HG03097 (cell line): ENCODE results near the gene SHTN1.

Source experiments
- ATAC-seq: cut with Tn5 transposase; IDR thresholded peaks from one replicate; pipeline ENCODE4 v1.9.1; 2021; ENCODE audit not compliant: unreplicated experiment, low FRiP score

Gene SHTN1, protein sequence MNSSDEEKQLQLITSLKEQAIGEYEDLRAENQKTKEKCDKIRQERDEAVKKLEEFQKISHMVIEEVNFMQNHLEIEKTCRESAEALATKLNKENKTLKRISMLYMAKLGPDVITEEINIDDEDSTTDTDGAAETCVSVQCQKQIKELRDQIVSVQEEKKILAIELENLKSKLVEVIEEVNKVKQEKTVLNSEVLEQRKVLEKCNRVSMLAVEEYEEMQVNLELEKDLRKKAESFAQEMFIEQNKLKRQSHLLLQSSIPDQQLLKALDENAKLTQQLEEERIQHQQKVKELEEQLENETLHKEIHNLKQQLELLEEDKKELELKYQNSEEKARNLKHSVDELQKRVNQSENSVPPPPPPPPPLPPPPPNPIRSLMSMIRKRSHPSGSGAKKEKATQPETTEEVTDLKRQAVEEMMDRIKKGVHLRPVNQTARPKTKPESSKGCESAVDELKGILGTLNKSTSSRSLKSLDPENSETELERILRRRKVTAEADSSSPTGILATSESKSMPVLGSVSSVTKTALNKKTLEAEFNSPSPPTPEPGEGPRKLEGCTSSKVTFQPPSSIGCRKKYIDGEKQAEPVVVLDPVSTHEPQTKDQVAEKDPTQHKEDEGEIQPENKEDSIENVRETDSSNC

DNA sequence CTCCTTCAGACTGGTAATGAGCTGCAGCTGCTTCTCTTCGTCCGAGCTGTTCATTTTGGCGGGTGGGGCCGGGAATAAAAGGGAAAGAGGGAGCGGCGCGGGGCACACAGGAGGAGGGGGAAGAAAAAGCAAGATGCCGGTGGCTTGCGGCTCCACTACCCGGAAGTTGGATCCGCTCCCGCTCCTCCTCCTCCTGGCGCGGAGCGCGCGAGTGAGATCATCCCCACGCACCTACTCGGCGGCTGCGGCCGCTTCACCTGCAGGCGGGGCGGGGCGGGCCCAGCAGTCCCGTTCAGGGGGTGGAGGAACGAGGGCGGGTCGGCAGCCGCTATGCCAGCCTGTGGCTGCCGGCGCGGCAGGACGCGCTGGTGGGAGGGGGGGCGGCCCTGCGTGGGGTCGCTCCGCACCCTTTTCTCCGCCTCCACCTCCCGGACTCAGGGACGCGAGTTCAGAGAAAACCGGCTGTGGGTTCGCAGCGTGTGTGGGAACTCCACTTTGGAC is at the start of gene SHTN1:
Gene SHTN1, minus strand, starts transcription at position 162 of the 501 bp plus-strand sequence. Its CDS starts 108 bp downstream, at position 54.
- ATAC-seq, result no peak

DNA sequence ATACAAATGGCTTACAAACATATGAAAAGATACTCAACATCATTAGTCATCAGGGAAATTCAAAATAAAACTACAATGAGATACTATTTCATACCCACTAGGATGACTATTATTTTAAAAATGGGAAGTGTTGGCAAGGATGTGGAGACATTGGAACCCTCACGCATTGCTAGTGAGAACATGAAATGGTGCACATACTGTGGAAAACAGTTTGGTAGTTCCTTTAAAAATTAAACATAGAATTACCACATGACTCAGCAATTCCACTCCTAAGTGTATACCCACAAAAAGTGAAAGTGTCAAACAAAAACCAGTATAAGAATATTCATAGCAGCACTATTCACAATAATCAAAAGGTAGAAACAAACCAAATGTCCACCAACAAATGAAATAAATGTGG is 48.5 kb upstream of the SHTN1 start:
- ATAC-seq, result no peak

DNA sequence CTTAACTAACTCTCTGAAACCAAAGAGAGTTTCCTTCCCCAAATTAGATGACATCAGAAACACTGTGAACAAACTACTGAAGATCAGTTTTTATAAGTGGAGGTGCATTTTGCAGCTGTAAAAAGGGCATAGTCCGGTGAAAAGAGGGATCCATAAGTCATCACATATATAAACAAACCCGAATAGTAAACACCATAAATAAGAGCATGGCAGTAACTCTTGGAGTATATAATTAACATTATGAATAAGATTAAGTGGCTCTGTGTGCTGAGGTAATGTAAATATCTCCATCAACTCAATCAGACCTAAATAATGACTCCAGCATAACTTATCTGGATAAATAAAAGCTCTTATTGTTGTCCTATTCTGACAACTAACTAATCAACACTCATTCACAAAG is 43.0 kb upstream of the SHTN1 start:
- ATAC-seq, result no peak

DNA sequence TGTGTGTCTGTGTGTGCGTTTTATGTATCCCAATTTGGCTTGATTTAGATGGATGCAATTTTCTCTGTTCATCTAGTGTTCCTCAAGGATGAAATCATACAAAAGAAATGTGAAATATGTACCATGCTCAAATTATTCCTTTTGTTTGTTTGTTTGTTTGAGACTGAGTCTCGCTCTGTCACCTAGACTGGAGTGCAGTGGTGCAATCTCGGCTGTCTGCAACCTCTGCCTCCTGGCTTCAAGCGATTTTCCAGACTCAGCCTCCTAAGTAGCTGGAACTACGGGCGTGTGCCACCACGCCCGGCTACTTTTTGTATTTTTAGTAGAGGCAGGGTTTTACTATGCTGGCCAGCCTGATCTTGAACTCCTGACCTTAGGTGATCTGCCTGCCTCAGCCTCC is 11.3 kb upstream of the SHTN1 start:
- no peak for ATAC-seq

DNA sequence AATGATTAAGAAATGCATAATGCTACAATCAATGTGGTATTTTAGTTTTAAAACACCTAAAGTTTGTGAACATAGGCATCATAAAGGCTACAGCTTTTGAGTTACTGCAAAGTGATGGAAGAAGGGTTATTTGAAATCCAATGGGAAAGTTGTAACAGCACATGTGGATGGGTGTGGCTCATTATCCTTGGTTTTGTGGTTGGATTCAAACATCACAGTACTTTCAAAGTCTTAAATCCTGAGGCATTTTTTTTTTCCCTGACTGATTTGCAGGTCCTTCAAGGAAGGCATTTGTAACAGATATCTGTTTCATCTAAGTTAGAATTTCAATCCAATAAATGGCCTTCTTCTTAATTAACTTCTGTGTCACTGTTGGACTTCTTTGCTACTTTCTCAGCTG is 9.8 kb upstream of the SHTN1 start:
- no peak for ATAC-seq

DNA sequence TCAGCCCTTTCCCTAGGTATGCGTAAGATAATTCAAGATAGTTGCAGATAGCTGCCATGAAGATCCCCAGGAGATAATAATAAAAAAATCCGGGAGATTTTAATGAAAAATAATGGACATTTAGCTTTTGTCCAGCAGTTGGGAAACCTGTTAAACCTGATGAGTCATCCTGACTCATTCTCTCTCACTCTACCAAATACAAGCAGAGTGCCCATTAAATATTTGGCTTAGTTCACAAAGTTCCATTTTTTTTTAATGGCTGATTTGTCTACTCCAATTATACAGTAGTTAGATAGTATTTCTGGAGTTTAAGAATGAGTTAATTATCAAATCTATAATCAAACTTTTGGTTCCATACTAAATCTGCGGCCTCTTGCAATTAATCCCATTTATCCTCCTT is 2.1 kb upstream of the SHTN1 start:
- ATAC-seq, result no peak

DNA sequence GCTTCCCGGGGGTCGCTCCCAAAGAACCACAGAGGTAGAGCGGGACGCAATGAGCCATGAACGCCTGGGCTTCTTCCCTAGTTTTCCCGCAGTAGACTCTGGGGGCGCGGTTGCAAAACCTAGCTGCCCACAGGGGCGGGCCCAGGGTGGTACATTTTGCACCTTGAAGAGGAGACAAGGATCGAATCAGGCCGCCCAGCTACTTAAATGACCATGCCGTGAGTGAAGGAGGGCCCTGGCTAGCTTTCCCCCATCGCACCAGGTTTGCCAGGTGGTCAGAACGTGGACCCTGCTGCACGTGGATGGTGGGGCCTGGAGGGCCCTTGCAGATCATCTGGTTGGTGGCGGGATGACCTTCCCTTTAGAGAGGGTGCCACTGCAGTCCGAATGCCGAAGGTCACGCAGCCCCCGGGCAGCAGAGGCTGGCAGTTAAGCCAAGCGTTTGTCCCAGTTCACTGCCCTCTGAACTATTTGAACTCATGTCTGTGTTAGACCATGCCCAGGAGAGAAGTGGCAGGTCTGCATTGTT is 604 bp upstream of the SHTN1 start:
- ATAC-seq, result no peak

DNA sequence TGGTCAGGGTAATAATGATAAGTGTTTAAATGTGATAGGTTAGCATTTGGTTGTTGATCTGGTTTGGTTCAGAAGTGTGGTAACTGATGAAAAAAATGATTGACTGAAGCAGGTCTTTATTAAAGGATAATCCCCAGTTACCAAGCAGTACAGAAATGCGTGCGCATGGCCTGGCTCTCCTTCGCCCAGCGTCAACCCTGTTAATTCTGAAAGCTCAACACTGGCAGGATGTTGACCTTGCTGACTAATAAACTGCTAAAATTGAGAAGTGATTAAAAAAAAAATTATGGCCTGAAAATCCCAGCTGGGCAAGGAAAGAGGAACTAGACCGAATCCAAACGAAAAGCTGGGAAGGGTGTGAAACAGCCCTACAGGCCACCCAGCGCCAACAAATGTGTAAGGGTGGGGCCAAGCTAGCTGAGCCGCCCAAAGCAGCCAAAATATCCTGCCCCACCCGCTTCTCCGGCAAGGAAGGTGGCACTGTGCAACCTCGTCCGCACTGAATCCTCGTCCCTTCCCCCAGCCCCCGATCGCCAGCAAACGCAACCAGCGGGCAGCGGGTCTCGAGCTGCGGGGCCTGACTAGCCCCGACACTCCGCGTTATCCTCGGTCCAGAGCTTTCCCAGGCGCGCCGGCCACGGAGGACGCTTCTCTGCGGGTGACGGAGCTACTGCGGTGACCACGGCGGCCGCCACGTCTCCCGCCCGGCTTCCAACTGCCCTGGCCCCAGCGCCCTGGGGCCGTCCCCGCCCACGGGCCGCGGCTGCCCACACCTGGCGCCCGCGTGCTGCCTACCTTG is 561 bp downstream of the SHTN1 start:
- ATAC-seq, result no peak

DNA sequence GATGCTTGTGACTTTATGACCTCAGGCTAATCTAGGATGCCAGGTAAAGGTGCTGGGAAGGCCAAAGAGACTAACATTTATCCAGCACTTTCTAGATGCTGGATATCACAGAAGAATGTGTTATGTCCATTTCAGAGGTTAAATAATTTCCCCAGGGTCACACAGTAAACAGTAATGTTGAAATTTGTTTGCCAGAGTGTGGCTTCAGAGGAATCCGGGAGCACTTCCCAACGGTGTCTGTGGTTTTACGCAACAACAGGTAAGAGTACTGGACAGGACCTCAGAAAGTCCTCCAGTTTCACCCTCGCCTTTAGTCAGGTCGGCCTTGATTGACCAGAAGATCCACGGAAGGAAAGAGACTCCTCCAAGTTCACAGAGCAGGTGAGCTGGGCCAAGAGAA is 1.7 kb downstream of the SHTN1 start:
- no peak for ATAC-seq

DNA sequence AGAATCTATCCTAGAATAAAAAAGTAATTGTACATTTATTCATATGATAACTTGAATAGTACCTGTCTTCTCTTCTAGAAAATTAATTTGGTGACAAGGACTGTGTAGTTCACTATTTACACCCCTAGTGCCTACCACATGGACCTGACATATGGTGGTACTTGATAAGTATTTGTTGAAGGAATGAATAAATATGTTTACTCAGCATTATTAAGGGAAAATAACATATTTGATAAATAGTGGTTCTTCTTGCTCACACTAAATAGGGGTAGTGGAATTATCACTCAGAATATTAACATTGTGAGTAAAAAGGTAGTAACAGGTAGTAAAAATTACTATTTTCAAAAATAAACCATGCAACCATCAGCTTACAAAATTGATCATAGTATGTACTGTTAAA is 2.8 kb downstream of the SHTN1 start:
- no peak for ATAC-seq

DNA sequence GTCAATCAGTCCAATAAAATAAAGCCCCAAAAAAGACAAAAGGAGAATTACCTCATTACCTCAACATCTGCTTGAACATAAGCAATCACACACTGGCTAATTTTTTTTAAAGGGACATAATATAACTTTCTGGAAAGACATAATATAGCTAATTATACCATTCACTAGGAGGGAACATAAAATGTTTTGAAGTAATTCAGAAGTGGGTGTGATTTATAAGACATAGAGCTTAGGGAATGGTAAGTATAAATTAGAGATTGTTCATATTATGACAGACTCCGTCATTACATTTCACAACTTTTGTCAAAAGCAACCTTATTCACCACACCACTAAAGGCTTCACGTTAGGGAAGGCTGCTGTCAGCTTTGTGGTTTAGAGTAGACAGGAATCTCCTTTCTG is 3.8 kb downstream of the SHTN1 start:
- no peak for ATAC-seq

DNA sequence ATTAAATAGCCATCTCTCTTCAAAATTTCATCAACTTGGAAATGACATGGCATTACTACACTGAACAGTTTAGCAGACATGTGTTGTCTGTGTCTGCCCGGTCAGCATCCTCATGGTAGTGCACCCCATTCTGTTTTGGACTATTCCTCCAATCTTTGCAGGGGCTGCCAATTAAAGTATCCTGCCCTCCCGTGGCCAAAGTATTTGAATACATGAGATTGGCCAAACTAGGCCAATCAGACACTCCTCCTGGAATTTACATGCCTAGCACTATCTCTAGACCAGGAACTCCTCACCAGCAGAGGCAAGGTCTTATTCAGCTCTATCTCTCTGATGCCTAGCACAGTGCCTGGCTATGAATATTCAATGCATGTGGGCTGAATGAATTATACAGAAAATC is 4.4 kb downstream of the SHTN1 start:
- no peak for ATAC-seq

DNA sequence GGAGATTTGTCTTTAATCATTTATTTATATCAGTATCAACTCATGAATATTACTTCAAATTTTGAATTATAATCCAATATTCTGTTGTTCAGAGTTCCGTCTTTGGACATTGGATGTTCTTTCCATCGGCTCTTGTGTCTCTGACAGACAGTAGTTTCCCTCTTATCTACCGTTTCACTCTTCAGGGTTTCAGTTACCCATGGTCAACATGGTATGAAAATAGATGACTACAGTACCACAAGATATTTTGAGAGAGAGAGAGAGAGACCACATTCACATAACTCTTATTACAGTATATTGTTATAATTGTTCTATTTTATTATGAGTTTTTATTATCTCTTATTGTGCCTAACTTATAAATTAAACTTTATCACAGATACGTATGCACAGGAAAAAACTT is 6.8 kb downstream of the SHTN1 start:
- no peak for ATAC-seq

DNA sequence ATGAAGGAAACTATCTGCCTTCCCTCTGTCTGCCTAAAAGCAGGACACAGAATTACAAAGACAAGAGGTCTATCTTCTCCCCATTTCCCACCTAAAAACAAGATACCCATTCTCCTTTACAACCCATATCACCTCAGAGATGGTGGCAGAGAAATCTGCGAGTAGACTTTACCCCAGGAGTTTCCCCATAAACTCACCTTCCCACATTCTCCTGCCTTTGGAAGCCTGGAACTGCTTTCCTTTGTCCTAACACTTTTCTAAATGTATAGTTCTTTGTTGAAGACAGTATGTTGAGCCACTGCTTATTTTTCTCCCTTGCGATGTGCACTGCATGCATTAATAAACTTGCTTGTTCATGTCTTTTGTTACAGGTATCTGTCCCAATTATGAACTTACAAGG is 8.0 kb downstream of the SHTN1 start:
- ATAC-seq, result no peak

DNA sequence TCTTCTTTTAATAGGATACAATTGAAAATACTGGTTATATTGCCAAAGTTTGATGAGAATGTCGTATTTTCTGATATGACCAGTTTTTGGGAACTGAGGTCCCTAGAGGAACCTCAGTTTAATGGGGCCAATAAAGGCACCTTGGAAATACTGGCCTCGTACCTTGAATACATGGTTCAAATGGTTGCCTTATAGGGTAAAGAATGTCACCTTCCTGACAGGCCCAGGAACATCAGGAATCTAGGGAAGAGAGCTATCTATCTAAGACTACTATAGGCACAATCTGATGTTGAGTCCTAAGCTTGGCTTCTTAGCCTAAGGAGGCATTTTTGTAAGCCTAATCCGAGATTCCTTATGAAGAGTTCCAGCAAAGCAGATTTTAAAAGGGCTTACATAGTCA is 9.3 kb downstream of the SHTN1 start:
- ATAC-seq, result no peak

DNA sequence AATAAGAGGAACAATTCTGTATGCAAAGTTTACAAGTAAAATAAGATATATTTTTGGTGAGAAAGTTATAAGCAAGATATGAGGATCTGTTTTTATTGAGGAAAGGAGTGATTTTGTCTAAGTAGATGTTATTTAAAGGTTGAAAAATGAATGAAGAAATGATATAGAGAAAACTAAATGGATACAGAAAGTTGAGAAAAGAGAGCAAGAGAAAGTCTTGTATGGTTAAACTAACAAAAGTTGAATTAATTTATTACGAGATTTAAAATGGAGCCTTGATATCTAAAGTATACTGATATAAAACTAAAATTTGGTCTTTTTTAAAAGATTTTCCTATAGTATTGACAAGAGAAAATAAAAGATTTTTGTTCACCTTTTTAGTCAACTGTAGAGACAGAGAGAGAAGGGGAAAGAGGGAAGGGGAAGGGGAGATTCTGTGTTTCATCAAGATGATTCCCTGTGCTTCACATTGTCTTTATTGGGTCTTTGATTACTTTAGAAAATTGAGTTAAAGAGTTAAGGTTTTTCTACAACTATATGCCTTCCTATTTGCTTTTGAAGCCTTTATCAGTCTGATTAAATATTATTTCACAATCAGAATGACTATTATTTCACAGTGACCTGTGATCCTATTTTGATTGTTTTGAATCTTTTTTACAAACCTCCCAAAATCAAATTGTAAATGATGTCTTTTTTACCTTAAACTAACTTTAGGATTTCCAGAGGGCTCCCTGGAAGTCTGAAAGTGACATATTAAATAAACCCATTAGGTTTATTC is 10.7 kb downstream of the SHTN1 start:
- no peak for ATAC-seq

DNA sequence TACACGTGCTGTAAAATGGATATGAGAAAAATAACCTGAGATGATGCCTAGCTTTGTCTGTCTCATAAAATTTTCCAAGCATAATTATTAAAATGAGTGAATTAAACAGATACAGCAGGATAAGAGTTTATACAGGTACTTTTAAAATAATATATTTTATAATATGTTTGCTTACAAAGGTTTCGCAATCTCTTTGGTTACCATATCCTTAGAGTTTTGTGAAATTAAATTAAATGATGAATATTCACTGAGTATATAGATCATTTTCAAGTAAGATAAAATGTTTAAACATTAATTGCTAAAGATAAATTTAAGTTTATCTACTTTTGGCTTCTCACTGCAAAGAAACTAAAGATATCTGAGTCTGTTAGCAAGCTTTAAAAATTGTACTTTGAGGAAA is 11.4 kb downstream of the SHTN1 start:
- ATAC-seq, result no peak

DNA sequence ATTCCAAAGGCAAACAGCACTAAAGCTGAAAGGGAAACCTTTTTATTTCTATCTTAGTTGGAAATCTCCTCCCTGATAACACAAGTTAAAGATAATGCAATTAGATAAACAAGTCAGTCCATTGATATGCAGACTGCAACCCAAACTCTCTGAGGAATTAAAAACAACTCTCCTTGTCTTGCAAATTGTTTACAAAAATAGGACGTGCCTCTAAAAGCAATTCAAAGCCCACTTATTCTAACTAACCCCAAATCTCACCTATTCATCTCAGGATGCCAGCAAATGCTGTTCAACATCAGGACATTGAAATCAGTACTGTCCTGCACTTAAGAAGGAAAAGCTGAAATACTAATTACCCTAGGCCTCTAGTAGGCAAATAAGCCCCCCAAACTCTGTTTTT is 12.8 kb downstream of the SHTN1 start:
- ATAC-seq, result no peak

DNA sequence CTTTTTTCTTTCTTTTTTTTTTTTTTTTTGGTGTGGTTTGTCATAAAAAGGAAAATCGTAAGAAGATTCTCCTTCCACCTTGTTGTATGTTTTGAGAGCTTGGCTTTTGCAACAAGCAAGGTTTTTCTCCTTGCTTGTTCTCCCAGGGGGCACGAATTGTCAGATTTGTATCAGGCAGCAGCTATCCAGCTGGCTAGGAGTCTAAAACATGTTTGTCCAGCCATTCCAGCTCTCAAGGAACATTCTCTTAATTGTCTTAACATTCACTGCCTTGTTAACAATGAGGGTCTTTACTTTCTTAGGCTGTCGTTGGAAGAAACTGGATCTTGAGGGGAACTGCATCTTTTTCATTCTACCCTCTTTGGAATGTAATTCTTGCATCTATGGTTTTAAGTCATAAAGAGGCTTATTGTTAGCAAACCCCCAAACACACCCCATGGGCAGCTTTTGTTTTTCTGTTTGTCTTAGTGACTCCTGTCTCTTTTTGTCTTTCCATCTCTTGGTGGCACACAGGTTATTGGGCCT is 14.6 kb downstream of the SHTN1 start:
- no peak for ATAC-seq

DNA sequence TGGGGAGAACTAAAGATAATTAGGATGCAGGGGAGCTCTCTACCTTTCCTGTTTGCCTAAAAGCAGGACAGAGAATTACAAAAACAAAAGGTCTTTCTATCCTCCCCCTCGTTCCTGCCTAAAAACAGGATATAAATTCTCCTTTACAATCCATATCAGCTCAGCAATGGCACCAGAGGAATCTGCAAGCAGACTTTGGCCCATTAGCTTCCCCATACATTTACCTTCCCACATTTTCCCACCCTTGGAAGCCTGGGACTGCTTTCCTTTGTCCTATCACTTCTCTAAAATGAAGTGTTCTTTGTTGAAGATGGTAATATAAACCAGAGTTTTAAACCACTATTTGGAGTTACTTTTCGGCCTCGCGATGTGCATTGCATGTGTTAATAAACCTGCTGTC is 15.5 kb downstream of the SHTN1 start:
- no peak for ATAC-seq
